GM19043 (cell line): ENCODE measurements around the gene ARSI.

Experiments used
- ATAC-seq: cut with Tn5 transposase; IDR thresholded peaks from one replicate; pipeline ENCODE4 v1.9.1; 2021; ENCODE audit warnings: low read depth; ENCODE audit not compliant: unreplicated experiment

ARSI gene

DNA sequence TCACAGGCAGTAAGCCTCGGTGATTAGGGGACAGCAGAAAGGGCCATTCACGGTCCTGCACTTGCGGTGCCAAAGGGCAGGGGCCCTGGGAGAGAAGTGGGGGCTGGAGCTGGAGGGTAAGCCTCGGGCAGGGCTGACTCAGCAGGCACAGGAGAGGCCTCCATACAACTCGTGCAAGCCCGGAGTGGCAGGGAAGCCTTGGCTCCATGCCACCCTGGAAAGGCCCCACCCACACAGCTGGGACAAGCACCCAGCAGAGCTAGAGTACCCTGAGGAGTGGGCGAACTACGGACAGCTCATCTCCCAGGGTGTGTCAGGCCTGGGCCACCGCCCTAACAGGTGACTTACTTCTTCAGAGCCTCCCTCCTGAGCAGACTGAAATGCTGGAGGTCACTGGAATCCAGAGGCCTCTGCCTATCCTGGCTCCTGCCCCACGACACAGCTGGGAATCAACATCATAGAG is 7.5 kb downstream of the ARSI start:
- ATAC-seq, result no peak

DNA sequence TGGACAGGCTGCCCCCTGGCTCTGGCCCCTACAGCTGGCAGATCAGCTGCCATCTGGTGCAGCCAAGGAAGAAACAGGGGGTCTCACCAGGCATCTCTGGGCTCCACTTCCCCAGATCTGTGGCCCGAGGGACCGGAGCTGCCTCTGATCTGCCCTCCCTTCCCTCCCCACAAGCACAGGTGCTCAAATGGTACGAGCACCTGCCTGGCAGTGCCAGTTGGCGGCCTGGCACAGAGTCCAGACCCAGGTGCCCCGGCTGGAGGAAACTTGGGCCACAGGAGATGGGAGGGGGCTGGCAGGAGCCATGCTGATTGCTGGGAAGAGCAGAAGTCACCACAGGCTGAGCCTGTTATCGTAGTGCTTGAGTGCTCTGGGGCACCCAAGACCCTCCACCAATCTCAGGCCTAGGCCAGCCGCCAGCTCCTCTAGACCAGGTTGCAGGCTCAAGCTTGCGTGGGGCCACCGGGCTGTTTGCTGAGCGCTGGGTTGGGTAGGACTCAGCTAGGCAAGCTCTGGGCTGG is 8.1 kb downstream of the ARSI start:
- no peak for ATAC-seq

DNA sequence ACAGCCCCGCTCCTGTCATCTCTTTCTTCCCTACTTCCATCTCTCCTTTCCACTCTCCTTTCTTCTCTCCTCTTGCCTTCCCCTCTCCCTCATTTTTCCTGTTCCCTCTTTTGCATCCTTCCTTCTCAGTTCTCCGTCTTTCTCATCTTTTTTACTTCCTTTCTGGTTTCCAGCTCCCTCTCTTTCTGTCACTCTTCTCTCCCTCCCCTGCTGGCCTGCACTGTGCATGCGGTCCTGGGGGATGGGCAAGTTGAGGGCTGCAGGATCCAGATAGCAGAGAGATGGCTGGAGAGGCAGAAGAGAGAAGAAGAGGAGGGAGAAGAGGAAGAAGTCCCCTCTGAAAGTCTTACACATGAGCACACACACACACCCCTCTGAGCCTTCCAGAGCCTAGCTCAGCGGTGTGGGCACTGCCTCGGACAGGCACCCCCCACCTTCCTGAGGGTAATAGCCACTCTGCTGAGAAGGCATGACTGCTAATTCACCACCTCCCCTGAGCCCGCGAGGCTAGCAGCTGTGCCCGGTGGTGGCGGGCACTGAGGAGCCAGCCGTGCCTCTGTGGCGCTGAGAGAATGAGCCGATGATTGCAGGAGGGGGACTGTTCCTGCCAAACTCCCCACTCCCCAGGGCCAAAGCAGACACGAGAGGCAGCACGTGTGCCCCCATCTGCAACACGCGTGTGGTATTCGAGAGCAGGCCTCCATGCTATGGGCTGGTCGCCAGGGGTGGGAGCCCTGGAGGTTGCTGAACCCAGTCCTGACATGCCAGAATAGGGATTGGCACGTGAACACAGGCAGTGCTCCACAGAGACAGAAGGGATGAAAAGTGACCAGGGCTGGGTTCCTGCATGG is 9.4 kb downstream of the ARSI start:
- ATAC-seq, result no peak

DNA sequence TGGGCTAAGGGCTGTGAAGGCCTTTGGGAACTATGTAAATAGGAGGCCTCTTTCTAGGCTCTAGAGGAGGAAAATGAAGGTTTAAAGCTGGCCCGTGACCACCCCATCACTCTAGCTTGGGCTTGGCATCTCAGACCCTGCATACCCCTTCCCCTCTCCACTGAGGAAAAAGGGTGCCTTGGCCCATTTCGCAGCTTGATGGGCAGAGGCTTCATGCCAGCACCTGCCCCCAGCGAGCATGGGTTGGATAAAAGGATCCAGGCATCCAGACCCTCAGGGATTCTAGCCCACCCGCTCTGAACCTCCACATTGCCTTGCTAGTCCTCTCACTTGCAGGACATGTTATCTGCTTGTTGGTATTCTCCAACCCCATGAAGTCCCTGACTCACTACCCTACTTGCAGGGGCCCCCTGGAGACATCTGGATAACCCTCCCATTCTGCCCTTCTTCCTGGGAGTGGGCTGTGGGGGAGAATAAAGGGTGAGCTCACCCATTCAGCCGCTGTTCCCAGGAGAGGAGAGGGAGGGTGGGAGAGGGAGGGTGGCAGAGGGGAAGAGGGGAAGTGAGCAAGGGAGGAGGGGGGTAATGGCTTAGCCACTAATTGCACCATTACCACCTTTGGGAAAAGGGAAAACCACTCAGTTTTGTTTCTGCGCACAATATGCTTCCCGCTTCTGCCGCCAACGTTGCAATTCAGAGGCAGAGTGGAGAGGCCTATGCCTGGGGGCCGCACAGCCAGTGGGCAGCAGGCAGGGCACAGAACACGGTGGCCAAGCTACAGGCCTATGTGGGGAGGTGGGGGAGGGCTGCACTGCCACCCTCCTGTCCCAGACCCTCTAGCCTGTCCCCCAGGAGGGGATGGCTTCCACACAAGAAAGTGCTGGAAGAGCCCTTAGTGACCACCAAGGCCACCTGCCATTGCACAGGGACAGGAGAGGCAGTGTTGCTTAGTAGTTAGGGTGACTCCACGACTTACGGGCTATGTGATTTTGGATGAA is 11.0 kb downstream of the ARSI start:
- no peak for ATAC-seq

DNA sequence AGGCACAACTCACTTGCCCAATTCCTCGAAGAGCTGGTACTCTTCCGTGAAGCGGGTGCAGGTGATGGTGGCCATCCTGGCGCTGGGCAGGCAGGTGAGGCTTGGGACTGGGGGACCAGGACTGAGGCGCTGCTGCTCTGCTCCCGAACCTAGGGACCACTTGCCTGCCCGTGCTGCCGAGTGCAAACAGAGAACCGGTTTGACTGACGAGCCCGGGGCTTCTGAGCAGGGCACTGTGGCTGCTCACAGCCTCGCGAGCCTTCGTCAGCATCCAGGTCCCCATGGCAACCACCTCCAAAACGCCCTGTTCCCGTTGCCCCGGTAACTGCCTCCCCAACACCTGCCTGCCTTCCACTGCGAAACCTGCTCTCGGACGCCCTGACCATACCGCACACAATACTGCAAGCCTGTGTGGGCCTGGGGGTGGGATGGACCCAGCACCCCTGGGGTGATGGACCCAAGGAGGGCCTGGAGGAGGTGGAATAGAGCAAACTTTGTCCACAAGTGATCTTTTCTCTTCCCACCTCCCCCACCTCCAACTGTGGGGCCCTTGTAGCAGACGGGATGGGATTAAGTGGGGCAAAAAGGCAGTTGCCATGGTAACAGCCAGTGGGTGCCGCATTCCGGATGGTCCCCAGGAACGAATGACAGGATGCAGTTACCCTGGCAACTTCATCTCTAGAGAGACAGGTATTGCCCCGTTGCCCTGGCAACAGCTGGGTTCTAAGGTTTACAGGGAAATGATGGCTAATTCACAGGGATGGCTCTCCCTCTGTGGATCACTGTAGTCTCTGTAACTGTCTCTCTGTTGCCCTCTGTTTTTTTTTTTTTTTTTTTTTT is 12.9 kb downstream of the ARSI start, which contains the start of gene CAMK2A:
Gene CAMK2A, minus strand, starts transcription at position 223 of the 840 bp plus-strand sequence. Its CDS starts 148 bp downstream, at position 75.
- no peak for ATAC-seq

DNA sequence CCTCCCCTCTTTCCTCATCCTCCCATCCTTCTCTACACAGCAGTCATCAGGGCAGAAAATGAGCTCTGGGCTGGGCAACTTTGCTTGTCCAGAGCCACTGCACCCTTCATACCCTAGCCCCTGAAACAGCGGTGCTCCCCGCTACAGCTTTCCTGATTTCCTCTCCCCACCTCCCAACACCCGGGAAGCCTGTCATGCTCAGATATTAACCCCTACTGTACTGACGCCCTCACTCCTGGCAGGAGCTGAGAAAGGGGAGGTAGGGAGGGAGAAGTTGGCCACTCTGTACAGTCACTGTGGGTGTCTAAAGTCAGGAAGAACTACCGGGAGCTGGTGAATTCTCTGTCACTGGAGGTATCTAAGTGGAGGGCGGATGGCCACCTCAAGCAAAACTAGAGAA is 13.9 kb downstream of the ARSI start:
- no peak for ATAC-seq

DNA sequence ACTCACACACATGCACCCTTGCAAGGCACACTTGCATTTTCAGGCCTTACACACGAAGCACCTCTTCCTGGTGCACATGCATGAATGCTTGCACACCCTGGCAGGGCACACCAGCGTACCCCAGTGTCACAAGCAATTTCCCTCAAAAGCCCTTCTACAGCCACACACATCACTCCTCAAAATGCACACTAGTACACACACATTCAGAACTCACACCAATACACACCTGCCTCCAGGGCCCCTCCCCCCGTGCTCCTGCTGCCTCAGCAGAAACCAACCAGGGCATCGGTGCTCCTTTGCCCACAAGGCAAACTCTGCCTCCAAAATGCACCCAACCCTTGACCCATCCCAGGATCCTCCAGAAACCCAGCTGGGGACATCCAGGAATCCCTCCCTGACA is 14.3 kb downstream of the ARSI start:
- no peak for ATAC-seq

DNA sequence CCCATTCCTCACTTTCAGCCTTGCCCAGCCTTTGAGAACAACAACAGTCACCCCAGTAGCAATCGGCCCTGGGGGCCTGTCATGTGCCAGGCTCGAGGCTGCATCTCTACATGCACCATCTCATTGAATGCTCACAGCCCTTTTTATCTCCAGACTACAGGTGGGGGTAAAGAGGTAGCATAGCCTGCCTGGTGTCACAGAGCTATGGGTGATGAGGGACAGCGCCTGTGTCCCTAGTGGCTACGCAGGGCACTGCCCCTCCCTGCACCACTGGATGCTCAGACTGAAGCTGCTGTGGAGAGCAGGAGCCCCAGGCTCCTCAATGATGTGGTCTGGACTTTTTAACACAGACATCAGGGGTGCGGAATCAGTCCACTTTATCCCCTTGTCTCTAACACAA is 15.9 kb downstream of the ARSI start:
- ATAC-seq, result no peak

DNA sequence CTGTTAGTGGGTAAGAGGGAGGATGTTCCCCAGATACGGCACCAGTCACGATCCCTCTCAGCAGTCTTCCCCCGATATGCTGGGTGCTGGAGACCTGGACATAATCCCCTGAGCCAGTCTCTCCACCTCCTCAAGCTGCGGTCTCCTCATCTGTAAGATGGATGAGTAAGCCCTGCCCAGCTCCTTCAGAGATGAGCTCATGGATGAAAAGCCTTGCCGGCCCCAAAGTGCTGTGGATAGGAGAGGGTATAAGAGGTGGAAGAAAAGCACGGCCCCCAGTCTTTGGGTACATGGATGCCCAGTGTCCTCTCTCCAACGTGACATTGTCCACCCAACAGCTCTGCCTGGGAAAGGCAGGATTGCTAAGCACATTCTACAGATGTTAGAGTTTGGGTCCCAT is 17.6 kb downstream of the ARSI start:
- no peak for ATAC-seq

DNA sequence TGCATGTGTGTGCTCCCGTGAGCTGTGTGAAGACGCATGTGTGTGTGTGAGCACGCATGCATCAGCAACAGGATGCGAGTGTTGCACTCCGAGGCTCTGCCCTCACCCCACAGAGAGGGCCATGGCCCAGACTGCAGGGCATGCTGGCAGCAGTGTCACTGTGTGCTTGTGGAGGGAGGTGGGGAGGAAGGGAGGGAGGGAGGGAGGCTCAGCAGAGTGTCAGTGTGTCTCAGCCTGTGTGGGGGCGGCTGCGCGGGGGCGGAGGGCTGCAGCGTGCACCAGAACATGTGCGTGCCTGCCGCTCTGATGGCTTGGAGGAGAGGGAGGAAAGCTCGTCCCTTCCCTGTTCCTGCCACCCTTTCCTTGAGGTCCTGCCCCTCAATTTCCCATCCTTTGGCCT is 18.4 kb downstream of the ARSI start:
- no peak for ATAC-seq

DNA sequence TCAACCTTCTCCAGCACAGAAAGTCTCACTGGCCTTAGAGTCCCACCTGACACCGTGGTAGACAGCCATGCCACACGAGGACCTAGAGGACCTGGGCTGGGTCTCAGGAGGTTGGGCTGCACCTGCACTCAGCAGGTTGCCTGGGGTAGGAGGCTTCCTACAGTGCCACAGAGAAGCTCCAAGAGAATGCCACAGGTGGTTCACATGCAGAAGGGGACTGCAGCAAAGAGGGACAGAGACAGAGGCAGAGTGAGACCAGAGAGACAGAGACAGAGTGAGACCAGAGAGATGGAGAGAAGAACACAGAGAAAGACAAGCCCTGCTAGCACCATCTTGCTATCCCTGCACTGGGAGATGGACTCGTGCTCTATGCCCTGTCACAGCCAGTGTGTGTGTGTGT is 18.8 kb downstream of the ARSI start:
- ATAC-seq, result no peak

DNA sequence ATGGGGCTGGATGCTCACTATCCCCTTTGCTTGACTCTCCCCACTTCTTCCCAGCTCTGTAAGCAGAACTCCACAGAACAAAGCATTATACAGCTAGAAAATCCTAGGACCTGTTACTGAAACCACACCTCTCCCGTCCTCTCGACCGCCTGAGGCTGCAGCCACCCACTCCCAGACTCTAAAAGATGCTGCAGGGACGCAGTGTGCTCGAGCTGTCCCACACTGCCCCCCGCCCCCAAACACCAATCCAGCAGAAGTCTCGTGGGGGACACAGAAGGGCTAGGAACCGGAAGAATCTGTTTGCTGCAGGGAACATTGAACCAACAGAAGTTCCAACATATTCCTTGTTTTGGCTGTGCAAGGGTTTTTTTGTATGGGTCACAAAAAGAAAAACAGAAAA is 20.7 kb downstream of the ARSI start:
- ATAC-seq, result no peak

DNA sequence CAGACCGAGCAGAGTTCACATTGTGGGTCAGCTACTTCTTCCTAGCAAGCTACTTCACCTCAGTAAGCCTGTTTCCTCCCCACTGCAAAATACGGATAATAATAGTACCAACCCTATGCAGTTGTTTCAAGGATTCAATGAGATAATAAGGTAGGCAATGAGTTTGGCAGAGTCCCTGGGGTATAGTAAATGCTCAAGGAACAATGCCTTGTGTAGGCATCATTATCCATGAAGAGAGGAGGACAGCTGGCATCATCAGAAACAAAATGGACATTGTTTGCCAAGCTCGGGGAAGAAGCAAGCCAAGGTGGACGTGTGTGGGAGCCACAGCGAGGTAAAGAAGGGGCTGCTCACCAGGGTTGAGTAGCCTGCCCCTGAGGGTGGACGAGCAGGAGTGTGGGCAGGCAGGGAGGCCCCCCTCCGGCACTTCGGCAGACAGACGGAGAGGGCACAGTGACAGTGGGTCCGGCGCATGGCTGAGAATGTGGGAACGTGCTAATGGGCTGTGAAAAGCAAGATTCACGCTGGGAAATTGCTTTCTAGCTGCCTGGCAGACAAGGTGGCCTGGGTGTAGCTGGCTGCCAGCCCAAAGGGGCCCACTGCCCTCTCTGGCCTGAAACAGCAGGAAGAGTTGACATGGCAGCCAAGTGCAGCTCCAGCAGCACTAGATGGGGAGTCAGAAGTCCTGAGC is 23.2 kb downstream of the ARSI start:
- ATAC-seq, result no peak

DNA sequence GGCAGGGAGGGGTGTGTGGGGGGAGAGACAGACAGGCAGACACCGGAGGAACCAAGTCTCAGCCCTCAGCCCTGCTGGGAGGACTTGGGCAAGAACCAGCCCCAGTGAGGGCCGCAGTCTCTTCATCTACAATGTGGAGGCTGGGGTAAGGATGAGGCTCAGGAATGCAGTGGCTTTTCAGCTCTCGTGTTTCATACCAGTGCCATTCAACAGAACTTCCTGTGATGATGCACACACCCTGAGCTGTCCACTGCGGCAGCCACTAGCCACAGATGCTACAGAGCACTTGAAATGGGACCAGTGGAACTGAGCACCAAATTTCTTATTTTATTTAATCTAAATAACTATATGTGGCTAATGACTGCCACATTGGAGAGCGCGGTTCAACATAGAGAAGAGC is 23.8 kb downstream of the ARSI start:
- ATAC-seq, result no peak

DNA sequence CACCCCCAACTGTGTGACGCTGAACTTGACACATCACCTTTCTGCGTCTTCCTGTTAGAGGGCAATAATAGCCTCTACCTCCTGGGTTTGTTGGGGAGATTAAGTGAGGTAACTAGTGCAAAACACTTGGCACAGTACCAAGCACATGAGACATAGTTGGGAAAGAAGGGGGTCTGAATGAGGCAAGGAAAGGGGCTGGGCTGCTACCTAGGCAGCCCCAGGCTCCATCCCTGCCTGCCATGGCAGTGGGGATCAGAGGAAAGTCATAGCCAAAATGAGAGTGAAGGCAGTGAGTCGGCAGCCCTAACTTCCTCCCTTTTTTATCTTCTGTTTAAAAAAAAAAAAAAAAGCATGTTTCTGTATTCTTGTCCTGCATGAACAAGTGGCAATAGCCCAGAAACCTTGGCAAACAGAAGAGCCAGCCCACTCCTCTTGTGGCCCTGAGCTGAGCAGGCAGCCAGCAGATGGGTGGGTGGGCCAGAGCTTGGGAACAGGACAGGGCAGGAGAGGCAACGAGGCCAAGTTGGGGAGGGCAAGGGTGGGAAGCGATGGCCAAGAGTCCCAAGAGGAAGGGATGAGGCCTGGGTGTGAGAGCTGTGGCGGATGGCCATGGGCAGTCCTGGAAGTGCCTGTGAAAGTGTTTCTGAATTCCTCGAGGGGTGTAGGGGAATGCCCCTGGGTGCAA is 24.5 kb downstream of the ARSI start:
- no peak for ATAC-seq

DNA sequence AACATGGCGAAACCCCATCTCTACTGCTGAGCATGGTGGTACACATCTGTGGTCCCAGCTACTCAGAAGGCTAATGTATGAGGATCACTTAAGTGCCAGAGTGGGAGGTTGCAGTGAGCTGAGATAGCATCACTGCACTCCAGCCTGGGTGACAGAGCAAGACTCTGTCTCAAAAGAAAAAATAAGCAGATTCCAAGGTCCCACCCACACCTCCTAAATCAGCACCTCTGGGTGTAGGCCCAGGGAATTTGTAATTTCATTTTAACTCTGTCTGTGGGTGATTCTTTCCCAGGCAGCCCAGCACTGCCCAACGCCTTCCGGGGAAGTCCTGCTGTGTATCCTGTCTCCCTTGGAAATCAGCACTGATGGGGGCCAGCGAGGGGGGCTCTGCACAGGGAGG is 25.7 kb downstream of the ARSI start:
- ATAC-seq, result no peak

DNA sequence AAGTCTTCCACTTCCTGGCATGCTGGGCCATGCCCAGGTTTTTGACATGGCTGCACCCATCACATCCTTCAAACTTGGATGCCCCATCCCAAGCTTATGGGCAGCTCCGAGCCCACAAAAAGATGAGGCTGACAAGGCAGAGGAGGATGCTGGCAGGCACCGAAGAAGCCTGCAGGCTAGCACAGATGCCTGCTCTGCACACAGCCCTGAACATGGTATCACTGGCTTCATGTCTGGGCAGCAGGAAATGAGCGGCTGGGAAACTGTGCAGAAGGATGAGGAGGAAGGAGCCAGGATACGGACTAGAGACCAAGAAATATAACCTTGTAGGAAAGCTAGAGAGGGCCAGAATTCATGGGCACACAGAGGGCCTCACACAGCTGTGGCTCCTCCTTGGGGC is 27.9 kb downstream of the ARSI start:
- no peak for ATAC-seq

DNA sequence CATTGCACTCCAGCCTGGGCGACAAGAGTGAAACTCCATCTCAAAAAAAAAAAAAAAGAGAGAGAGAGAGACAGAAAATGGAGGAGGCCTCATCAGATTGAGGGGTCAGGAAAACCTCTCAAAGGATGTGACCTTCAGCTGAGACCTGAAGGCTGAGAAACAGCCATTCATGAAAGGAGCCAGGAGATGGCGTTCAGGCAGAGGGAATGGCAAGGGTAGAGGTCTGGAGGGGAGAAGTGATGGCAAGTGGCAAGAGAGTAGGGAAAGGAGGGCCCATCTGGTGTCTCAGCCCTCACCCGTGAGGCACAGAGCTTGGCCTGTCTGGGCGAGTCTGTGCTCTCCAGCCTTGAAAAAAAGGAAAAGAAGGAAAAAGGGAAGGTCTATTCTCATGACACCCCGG is 30.2 kb downstream of the ARSI start:
- no peak for ATAC-seq

DNA sequence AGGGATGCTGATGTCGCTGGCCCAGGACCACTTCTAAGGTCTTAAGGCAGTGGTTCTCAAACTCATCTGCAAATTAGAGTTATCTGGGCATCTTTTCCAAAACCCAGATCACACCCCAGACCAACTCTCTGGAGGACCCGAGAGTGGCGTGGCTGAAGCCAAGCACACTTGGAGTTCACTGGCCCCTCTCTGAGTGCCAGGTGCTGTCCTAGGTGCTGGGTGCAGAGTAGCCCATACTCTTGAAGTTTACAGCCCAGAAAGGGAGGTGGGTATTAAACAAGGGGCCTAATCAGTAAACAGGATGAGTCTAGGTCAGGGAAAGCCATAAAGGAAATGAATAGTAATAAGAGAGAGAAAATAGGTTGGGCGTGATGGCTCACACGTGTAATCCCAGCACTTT is 30.8 kb downstream of the ARSI start:
- ATAC-seq, result no peak
